ENCODE results near the gene GSX1.

Gene GSX1

DNA sequence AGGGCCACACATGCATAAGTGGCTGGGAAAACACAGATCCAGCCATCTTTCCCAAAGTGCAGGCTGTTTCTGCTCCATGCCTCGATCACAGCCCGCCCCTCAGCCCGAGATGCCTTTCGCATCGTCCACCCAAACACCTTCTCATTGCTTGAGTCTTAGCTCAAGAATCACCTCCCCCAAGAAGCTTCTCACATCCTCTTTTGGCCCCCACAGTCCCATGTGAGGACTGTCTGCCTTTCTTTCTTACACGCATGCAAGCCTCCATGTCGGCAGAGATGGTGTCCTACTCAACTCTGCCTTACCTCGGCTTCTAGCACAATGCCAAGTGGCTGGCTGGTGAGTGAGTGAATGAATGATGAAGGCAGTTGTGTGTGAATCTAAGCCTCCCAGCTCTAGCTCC is 18.1 kb upstream of the GSX1 start:
- H3K36me3 ChIP-seq (replicated peaks; ENCODE audit: low read depth, low read length) = no peaks in the 10 kb centered on the region
- peak overlapping the region; percentile 83 for H3K4me2 ChIP-seq (ENCODE audit: low read length)
- peaks cover 45% of the 10 kb centered on the region for H3K4me1 ChIP-seq (ENCODE audit: low read length)
- TF ChIP-seq, protein P1, sequence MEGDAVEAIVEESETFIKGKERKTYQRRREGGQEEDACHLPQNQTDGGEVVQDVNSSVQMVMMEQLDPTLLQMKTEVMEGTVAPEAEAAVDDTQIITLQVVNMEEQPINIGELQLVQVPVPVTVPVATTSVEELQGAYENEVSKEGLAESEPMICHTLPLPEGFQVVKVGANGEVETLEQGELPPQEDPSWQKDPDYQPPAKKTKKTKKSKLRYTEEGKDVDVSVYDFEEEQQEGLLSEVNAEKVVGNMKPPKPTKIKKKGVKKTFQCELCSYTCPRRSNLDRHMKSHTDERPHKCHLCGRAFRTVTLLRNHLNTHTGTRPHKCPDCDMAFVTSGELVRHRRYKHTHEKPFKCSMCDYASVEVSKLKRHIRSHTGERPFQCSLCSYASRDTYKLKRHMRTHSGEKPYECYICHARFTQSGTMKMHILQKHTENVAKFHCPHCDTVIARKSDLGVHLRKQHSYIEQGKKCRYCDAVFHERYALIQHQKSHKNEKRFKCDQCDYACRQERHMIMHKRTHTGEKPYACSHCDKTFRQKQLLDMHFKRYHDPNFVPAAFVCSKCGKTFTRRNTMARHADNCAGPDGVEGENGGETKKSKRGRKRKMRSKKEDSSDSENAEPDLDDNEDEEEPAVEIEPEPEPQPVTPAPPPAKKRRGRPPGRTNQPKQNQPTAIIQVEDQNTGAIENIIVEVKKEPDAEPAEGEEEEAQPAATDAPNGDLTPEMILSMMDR (IDR thresholded peaks at IDR 0.05; ENCODE audit: low read depth, low read length) = no peak
- no peak for TF ChIP-seq EZH2phosphoT487 (IDR thresholded peaks at IDR 0.05; ENCODE audit: low read depth)
- H3K9ac ChIP-seq (ENCODE audit: low read length) = peak overlapping the region; percentile 65
- peak overlapping the region; percentile 59 for H2AFZ ChIP-seq (ENCODE audit: low read depth, low read length)
- no peaks in the 10 kb centered on the region for H4K20me1 ChIP-seq (ENCODE audit: insufficient read depth, low read length)
- H3K27me3 ChIP-seq (ENCODE audit: low read depth, low read length) = no peaks in the 10 kb centered on the region
- H3K9me3 ChIP-seq (ENCODE audit: insufficient read depth, low read length) = no peaks in the 10 kb centered on the region
- peak overlapping the region; percentile 90 for H3K27ac ChIP-seq (ENCODE audit: low read length)
- peak overlapping the region; percentile 66 for H3K4me3 ChIP-seq (ENCODE audit: low read length)
- H3K79me2 ChIP-seq (ENCODE audit: low read length) = no peaks in the 10 kb centered on the region

DNA sequence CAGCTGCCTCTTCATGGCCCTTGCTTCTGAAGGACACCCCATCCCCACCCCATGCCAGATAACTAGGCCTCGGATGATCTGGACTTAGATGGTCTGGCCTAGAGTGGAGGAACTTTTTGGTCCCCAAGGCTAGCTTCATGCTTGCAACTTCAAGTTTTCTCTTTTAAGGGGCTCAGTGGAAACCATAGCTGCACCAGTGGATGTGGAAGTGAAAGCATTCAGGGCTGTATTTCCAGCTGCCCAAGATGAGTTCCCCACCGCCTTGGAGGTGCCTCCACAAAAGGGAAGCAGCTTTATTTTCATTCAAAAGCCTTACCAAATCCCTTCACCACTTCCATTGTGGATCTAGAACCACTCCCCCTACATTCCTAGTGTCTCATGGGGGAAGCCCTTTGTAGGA is 17.6 kb upstream of the GSX1 start:
- Histone ChIP-seq H2AFZ (ENCODE audit: low read depth, low read length) (peak overlapping the region; percentile 59), H3K9ac (ENCODE audit: low read length) (peak overlapping the region; percentile 65), H3K27me3 (ENCODE audit: low read depth, low read length) (no peaks in the 10 kb centered on the region), H3K9me3 (ENCODE audit: insufficient read depth, low read length) (no peaks in the 10 kb centered on the region), H3K4me2 (ENCODE audit: low read length) (peak overlapping the region; percentile 83), H3K36me3 (replicated peaks; ENCODE audit: low read depth, low read length) (no peaks in the 10 kb centered on the region), H3K27ac (ENCODE audit: low read length) (peak overlapping the region; percentile 90), H4K20me1 (ENCODE audit: insufficient read depth, low read length) (no peaks in the 10 kb centered on the region), H3K79me2 (ENCODE audit: low read length) (no peaks in the 10 kb centered on the region), H3K4me1 (ENCODE audit: low read length) (peaks cover 42% of the 10 kb centered on the region), H3K4me3 (ENCODE audit: low read length) (peak overlapping the region; percentile 66)
- TF ChIP-seq, protein P1 (IDR thresholded peaks at IDR 0.05; ENCODE audit: low read depth, low read length) = no peak
- no peak for TF ChIP-seq EZH2phosphoT487 (IDR thresholded peaks at IDR 0.05; ENCODE audit: low read depth)

DNA sequence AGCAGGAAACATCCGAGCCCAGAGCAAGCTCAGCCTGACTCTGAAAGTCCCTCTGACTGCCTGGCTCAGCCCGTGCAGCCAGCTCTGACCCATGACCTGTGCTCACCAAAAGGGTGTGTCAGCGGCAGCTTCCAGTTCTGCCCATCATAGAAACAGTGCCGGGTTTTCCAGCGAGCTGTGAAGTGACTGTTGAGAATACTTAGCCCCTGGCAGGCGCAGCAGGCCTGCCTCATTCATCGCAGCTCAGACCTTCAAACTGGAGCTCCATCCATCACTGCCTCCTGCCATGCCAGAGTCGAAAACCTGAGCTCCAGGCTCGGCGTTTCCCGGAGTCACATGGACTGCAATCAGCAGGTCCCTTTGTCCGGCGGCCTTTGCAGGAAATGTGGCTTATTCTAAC is 16.3 kb upstream of the GSX1 start:
- Histone ChIP-seq H3K9ac (ENCODE audit: low read length) (no peak overlapping the region), H3K4me1 (ENCODE audit: low read length) (peaks cover 41% of the 10 kb centered on the region), H3K27me3 (ENCODE audit: low read depth, low read length) (no peaks in the 10 kb centered on the region), H3K4me3 (ENCODE audit: low read length) (no peak overlapping the region), H2AFZ (ENCODE audit: low read depth, low read length) (no peak overlapping the region), H3K79me2 (ENCODE audit: low read length) (no peaks in the 10 kb centered on the region), H3K27ac (ENCODE audit: low read length) (no peak overlapping the region), H3K9me3 (ENCODE audit: insufficient read depth, low read length) (no peaks in the 10 kb centered on the region), H3K4me2 (ENCODE audit: low read length) (no peak overlapping the region), H3K36me3 (replicated peaks; ENCODE audit: low read depth, low read length) (no peaks in the 10 kb centered on the region), H4K20me1 (ENCODE audit: insufficient read depth, low read length) (no peaks in the 10 kb centered on the region)
- TF ChIP-seq, protein P1 (IDR thresholded peaks at IDR 0.05; ENCODE audit: low read depth, low read length) = no peak
- no peak for TF ChIP-seq EZH2phosphoT487 (IDR thresholded peaks at IDR 0.05; ENCODE audit: low read depth)

DNA sequence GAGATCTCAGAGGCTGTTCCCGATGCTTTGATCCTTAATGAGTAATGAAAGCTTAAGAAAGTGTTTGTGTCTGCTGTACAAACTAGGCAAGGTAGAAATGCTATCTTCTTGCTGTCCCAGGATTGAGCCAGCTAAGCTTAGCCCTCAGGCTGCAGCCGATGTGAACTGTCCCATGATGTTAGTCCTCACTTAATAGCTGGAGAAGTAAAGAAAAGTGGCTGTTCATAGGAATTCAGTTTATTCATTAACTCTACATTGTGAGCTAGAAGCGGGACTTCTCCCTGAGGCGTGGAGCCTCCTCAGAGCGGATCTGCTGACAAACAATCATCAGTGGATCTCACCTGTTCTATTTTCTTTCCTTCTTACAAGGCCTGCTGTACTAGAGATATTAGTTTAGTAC is 10.1 kb upstream of the GSX1 start:
- Histone ChIP-seq H3K9ac (ENCODE audit: low read length) (no peak overlapping the region), H3K79me2 (ENCODE audit: low read length) (no peaks in the 10 kb centered on the region), H3K4me1 (ENCODE audit: low read length) (no peaks in the 10 kb centered on the region), H3K4me2 (ENCODE audit: low read length) (no peak overlapping the region), H2AFZ (ENCODE audit: low read depth, low read length) (no peak overlapping the region), H3K27me3 (ENCODE audit: low read depth, low read length) (no peaks in the 10 kb centered on the region), H3K27ac (ENCODE audit: low read length) (no peak overlapping the region), H3K4me3 (ENCODE audit: low read length) (no peak overlapping the region), H4K20me1 (ENCODE audit: insufficient read depth, low read length) (no peaks in the 10 kb centered on the region), H3K9me3 (ENCODE audit: insufficient read depth, low read length) (no peaks in the 10 kb centered on the region), H3K36me3 (replicated peaks; ENCODE audit: low read depth, low read length) (no peaks in the 10 kb centered on the region)
- TF ChIP-seq EZH2phosphoT487 (IDR thresholded peaks at IDR 0.05; ENCODE audit: low read depth) = no peak

DNA sequence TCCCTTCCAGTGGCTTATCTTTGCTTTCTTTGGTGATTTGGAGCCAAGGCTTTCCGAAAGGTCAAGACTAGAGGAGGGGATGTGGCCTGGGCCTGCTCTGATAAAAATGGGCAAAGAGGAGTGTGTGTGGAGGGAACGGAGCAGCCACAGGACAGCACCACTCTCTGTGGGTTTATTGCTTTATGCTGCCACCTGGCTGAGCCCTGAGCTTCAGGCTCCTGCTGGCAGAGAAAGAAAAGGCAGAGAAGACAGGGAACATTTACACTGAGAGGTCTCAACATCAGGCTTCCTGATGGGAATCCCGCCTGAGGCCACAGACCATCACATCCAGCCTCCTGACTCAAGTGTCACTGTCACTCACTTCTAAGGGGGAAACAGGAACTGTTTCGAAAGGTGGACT is 9.2 kb upstream of the GSX1 start:
- Histone ChIP-seq H3K27ac (ENCODE audit: low read length) (no peak overlapping the region), H3K4me2 (ENCODE audit: low read length) (no peak overlapping the region), H3K4me1 (ENCODE audit: low read length) (no peaks in the 10 kb centered on the region), H4K20me1 (ENCODE audit: insufficient read depth, low read length) (no peaks in the 10 kb centered on the region), H3K9me3 (ENCODE audit: insufficient read depth, low read length) (no peaks in the 10 kb centered on the region), H3K36me3 (replicated peaks; ENCODE audit: low read depth, low read length) (no peaks in the 10 kb centered on the region), H3K79me2 (ENCODE audit: low read length) (no peaks in the 10 kb centered on the region), H3K4me3 (ENCODE audit: low read length) (no peak overlapping the region), H3K27me3 (ENCODE audit: low read depth, low read length) (no peaks in the 10 kb centered on the region), H3K9ac (ENCODE audit: low read length) (no peak overlapping the region), H2AFZ (ENCODE audit: low read depth, low read length) (no peak overlapping the region)
- TF ChIP-seq EZH2phosphoT487 (IDR thresholded peaks at IDR 0.05; ENCODE audit: low read depth) = no peak
- TF ChIP-seq, protein P1 (IDR thresholded peaks at IDR 0.05; ENCODE audit: low read depth, low read length) = peak; percentile 51

All from OCI-LY3 (cell line).